ENCODE data around the gene REM1.
"Not testable (repeated sequence)": the region's sequence is repeated elsewhere in the genome, so short reads cannot be mapped to it uniquely, and the experiment has no call there.

Gene REM1

GRCh38 chr20:31484001-31484400, 8.9 kb downstream of the REM1 start:
- no peak for DNase-seq (ENCODE audit: low read depth in 2 of 2)

DNA sequence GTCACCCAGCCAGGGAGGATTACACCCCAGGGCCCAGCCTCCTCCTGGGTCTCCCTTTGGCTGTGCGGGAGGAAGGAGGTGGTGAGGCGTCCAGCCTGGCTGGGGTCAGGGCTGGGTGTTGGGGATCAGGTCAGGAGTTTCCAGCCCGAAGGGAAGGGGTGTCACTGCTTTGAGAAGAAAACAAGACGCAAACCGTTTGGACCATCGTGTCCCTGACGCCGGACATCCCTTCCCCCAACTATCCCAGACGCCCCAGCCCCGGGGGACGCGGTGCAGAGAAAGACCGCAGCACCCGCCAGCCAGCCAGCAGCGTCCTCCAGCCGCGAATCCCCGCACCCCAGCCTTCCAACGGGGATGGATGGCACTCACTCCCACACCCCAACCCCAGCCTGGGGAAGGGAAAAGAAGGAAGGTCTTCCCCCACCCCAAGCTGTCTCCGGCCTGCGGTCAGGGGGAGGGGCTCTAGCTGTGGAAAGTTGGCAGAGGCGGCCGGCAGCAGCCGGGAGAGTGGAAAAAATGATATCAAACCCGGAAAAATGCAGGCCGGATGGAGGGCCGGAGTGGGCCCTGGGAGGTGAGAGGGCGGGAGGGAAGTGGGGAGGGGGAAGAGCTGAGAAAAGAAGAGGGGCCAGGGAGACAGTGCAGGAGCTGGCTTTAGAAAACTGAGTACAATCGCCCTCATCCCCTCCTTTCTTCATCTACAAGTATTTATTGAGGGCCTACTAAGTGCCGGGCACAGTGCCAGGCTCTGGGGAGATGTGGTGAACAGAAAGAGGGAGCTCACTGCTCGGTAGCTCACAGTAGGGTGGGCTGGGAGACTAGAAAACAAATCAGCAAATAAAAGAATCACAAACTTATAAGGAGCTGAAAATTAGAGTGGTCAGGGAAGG, 10.6 kb downstream of the REM1 start:
- DNase-seq (ENCODE audit: low read depth in 2 of 2): no peak

GRCh38 chr20:31488115-31488514, 13.0 kb downstream of the REM1 start:
- DNase-seq (ENCODE audit: low read depth in 2 of 2): no peak

- DNase-seq (ENCODE audit: low read depth in 2 of 2): no peak
Observed at GRCh38 chr20:31489152-31489551, 14.1 kb downstream of the REM1 start.

- DNase-seq (ENCODE audit: low read depth in 2 of 2): no peak
Observed at GRCh38 chr20:31490752-31491151, 15.7 kb downstream of the REM1 start.

DNA sequence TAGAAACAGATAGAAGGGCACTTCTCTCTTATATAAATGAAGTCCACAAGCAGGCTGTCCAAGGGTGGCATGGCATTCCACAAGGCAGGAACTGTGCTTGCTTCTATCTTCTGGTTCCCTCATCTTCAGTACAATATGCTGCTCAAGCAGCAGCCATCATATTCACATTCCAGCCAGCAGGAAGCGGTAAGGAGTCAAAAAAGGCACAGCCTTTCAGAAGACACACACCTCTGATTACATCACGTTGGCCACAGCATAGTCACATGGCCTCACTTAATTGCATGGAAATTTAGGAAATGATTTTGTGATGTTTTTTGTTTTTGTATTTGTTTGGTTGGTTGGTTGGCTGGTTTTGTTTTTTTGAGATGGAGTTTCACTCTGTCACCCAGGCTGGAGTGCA, 19.0 kb downstream of the REM1 start:
- DNase-seq (ENCODE audit: low read depth in 2 of 2): no peak

- DNase-seq (ENCODE audit: low read depth in 2 of 2): no peak
Observed at GRCh38 chr20:31496761-31497295, 21.7 kb downstream of the REM1 start.

DNA sequence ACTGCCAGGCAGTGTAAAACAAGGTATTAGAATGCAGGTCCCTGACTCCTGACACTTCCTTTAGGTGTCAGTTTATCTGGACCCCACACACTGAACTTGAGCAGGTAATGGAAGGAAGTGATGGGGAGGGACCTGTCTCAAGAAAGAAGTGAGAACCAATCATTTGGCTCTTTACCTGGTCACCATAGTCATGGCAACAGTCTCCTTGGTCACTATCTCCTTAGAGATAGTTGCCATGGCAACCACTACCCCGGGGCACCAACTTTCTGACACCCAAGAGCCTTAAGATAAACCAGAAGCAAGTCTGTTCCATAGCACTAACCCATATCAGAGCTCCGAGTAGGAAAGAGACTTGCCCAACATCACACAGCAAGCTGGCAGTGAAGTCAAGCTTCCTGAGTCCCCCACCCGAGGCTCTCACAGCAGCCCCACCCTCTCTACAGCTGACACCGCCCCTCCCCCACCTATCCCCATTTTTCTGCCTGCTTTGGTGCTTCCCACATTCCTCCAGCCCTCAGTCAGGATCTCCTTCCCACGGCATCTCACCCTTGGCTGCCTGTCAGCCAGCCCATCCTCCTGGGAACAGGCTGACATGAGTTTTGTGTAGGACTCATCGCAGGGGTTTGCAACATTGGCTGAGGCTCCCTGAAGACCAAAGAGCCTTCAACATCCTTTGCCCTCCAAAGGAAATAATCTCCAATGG, 22.9 kb downstream of the REM1 start:
- DNase-seq (ENCODE audit: low read depth in 2 of 2): no peak

GRCh38 chr20:31500527-31500926, 25.4 kb downstream of the REM1 start:
- DNase-seq (ENCODE audit: low read depth in 2 of 2): no peak

GRCh38 chr20:31502884-31503673, 28.0 kb downstream of the REM1 start:
- peak; percentile 68 to 69 for DNase-seq (ENCODE audit: low read depth in 2 of 2)

GRCh38 chr20:31505903-31506302, 30.8 kb downstream of the REM1 start:
- no peak for DNase-seq (ENCODE audit: low read depth in 2 of 2)

GRCh38 chr20:31508517-31509244, 33.6 kb downstream of the REM1 start:
- no peak for DNase-seq (ENCODE audit: low read depth in 2 of 2)

- DNase-seq (ENCODE audit: low read depth in 2 of 2): peak; percentile 80 to 82
Observed at GRCh38 chr20:31514154-31515071, 39.3 kb downstream of the REM1 start, which contains the start of gene HM13. Gene HM13 (plus strand): TSS chr20:31514442. CDS start chr20:31514552, 110 bp downstream.

DNA sequence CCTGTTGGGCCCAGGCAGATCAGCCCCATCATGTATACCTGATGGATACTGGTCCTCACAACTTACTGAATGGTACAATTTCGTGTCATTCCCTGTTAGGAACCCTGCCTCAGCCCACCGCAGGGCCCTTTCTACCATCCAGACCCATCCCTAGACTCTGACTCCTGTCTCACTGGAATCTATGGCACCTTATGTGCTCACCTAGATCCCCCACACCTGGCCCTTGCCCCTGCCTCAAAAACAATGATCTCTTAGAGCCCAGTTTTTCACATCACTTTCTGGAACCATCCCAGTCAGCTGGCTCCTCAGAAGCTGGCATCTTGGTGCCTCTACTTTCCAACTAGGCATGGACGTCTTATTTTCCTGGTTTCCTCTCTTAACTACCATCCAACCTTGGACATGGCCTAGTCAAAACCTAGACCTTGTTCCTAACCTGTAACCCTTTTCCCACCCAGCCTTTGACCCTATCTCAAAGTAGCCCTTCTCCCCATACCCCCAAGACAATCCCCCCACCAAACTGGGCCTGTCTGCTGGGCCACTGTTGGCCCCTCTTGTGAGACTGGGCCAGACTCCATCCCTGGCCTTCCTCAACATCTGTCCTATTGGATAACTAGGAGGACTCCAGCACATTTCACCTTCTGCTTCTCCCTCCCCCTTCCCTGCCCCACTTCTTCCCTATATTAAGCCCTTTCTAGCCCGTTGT, 40.1 kb downstream of the REM1 start:
- DNase-seq (ENCODE audit: low read depth in 2 of 2): no peak

DNA sequence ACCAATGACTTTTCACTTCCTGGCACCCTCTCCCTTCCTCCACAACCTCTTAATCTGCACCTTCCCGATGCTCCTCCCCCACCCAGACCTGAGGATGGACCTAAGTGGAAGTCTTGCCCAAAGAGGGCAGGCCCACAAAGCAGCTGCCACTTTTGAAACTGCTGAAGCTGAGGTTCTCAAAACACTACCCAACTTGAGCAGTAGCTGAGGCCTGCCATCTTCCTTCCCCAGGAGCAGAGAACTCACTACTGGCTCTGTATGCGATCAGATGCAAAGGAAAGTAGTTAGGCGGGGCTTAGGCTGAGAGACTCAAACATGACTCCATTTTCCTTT, 40.7 kb downstream of the REM1 start:
- no peak for DNase-seq (ENCODE audit: low read depth in 2 of 2)

DNA sequence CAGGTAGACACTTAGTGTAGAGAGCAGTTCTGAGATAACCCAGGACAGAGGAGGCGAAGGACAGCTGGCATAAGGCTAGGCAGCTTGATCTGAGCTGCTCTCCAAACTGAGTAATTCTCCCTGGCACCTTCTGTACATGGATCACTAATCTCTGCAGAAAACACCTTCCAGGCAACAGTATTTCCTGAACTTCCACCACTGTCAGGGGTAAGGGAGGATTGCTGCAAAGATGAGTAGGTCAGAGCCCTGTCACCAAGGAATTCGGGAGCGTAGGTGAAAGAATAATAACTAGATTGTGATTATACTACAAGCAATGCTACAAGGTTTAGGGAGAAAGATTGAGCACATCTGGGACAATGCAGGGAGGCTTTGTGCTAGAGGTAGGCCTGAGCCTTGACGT, 41.1 kb downstream of the REM1 start:
- DNase-seq (ENCODE audit: low read depth in 2 of 2): no peak

DNA sequence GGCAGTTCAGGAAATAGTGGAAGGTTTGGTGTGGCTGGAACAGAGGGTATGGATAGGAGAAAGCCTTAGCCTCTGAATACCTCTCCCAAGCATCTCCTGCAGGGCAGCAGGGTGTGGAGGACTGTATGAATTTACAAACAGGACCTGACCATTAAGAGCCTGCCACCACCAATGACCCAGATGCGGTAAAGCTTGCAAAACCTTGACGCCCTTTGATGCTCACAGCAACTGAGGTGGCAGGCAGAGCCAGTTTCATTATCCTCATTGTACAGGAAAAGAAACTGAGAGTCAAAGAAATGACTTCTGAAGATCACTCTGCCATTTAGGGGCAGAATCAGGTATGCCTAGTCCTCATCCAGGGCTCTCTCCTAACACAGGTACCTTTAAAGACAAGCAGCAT, 41.6 kb downstream of the REM1 start:
- DNase-seq (ENCODE audit: low read depth in 2 of 2): no peak

DNA sequence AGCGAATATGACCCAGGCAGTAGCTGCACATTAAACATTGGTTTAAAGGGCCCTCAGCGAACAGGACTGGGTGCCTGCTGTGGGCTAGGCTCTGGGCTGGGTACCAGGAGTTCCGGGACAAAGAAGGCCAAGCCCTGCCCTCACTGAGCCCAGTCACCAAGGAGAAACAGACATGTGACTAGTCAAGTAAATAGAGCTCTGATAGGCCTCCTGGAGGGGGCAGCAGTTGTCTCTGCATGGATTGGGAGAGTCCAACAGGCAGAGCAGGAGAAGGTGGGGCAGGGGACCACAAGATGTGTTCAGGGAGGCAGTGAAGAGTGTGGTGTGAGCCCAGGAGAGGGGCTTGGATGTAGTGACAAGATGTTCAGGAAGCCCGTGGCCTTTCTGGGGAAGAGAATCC, 42.3 kb downstream of the REM1 start:
- DNase-seq (ENCODE audit: low read depth in 2 of 2): no peak

GRCh38 chr20:31521267-31521666, 46.2 kb downstream of the REM1 start:
- DNase-seq (ENCODE audit: low read depth in 2 of 2): not testable (repeated sequence)

DNA sequence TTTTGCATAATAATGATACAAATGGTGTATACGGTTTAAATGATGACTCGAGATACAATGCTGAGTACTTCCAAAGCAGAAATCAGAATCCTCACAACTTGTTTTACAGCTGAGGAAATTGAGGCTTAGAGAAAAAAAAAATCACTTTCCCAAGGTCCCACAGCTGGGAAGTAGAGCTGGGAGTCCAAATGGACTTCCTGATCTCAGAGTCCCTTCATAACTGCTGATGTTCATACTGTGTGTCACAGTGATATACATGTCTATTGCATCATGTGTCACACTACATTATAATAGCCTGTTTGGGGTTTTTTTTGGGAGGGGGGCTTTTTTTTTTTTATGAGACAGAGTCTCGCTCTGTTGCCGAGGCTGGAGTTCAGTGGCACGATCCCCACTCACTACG, 47.6 kb downstream of the REM1 start:
- no peak for DNase-seq (ENCODE audit: low read depth in 2 of 2)
